NCI-H2107 treated with DMSO at 0.1 percent for 48 hours (cell line): ENCODE measurements around the gene LMF1.

Experiments used
- DNase-seq: peaks from one replicate; lab custom pipeline; 2025; ENCODE audit not compliant: unreplicated experiment; lab: John Stamatoyannopoulos, UW

Gene LMF1

DNA sequence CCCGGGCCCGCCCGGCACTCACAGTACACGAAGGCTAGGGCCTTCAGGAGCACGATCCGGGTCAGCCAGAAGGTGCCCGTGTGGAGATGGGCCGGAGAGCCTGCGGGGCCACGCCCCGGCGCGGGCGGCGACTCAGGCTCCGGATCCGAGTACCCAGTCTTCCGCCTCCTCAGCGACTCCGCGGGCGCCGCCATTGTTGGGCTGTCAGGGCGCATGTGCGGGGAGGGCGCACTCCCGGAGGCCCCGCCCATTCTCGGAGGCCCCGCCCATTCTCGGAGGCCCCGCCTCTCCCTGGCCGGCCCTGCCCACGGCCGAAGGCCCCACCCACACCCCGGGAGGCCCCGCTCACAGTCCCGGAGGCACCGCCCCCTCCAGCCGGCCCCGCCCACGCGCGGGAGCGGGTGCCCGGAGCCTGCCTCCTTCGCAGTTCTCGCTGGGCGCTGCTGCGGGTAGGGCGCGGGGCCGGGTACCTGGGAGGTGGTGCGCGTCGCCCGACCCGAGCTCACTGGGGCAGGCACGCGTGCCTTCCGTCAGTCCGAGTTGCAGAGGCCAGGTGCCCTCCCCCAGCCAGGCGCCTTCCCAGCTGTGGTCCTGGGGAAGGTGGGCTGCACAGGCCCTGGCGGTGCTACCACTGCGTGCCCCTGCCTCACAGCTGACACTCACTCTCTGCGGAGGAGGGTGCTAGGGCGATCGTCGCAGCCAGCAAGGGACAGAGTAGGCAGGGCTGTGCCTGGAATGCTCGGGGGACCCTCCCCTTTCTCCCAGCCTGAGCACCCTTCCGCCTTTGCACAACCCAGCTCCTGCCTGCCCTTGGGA is at the start of gene LMF1:
TSS of gene LMF1 (minus strand) at position 219 of the 816 bp plus-strand sequence. CDS start at position 215, 4 bp downstream.
- peak; percentile 65 for DNase-seq

DNA sequence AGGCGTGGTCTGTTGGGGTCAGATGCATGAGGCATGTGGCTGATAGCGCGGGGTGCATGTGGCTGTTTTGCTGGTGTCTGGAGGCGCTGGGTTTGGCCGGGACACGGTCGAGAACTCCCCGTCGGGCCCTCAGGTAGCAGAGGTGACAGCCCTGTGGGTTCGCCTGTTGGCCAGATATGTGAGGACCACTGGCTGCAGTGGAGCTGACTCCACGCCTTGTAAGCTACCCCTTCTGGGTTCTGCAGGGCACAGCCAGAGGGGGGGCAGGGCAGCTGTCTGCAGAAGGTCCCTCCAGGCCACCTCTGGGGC is 49.3 kb upstream of the LMF1 start:
- DNase-seq: no peak

DNA sequence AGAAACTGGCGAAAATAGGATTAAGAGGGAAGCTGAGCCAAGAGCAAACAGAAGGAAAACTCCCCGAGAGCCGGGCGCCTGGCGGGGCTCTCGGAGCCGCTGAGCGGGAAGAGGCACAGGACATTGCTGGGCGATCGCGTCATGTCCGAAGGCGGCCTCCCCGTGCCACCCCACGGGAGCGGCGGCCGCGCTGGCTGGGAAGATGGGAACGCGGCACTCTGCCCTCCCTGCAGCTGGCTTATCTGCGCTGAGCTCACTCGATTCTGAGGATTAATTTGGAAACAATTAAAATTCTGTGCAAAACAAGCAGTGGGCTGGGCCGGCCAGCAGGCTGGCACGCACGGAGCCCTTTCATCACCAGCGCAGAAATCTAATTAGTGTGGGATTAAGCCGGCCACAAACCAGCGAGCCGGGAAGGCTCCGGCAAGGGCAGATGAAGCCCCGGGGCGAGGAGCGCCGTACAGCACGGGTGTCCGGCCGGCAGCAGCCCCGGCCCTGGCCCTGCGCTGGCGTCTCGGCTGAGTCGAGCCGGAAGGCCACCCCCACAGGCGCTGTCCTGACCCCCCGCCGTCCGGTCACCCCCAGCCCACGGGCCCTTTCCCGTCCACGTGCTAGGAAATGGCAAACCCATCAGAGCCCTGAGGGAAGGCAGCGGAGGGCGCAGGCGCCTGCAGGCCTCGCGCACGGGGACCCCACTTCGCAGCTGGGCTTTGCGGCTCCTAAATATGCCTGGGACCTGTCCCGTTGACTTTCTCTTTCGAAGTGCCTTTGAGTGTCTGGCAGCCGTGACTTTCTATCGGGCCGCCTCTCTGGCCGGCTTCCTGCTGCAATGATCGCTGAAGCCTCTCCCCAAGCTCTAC is 48.7 kb upstream of the LMF1 start:
- DNase-seq: no peak

DNA sequence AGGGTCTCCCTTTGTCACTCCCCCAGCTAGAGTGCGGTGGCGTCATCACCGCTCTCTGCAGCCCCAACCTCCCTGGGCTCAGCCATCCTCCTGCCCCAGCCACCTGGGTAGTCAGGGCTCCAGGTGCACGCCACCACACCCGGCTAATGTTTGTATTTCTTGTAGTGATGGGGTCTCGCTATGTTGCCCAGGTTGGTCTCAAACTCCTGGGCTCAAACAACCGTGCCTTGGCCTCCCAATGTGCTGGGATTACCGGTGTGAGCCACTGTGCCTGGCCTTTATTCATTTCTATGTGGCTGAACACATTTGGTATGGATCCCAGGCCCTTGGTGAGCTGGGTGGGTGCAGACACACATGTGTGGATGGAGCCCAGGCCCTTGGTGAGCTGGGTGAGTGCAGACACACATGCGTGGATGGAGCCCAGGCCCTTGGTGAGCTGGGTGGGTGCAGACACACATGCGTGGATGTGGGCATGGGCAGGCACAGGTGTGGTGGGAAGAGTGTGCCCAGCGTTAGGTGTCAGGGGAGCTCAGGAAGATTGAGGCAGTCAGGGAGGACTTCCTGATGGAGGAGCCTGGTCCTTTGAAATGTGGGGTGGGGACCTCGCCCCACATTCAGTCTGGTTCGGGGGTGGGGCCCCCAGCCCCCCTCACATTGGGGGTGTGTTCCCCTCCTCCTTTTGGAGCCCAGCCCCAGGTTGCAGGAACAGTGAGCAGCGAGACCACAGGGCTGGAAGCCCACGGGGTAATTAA is 47.8 kb upstream of the LMF1 start:
- no peak for DNase-seq

DNA sequence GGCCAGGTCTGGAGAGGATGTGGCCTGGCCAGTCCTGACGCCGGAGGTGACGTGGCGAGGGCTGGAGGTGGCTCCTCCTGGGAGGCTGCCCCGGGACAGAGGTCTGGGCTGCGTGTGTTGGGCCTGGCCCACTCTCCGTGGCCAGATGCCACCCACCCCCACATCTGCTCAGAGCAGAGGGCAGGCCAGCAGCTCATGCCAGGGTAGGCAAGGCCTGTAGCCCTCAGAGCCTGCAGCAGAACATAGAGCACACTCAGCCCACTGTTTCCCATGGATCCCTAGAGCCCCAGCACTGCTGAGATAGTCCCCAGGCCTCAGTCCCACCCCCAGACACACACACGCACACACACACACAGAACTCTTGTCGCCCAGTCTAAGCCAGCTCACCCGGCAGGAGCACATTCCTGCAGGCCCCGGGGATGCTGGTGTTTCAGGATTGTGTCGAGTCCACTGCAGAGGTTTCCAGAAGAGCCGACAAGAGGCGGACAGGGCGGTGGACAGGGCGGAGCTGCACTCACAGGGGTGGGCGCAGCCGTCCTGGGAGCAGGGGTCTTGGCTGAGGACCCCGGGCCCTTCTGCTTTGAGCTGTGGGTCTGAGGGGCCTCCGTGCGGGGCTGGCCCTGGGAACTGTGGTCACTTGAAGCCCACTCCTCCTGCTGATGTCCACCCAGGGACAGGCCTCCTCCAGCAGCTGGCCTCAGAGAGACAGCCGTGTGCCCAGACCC is 44.1 kb upstream of the LMF1 start:
- DNase-seq: no peak

DNA sequence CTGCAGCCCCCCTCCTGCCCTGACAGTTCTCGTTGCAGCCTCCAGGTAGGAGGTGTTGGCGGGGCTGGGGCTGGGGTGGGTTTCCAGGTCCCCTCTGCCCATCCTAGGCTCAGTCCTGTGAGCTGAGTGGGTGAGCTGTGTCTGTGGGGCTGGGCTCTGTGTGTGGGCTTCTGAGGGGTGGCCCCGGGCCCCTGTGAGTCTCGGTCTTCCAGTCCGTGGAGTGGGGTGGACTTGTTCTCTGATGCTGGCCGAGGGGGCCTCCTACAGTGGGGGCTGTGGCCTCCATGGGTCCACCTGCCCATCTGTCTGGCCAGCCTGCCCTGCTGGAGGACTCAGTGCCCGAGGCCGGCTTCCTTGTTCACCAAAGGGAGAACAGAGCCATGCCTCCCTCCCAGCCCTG is 43.4 kb upstream of the LMF1 start:
- no peak for DNase-seq

DNA sequence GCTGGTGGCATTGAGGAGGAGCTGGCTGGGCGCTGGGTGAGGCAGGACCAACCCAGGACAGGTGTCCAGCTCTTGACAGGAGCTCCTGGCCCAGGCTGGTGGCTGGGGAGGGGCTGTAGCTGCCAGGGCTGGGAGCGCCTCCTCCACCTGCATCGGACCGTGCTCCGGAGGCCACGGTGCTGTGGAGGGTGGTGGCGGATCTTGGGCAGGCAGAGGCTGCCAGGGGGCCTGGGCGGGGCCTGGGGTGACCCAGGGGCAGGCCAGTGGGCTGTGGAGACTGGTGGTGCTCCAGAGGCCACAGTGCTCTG is 42.8 kb upstream of the LMF1 start:
- DNase-seq: no peak

DNA sequence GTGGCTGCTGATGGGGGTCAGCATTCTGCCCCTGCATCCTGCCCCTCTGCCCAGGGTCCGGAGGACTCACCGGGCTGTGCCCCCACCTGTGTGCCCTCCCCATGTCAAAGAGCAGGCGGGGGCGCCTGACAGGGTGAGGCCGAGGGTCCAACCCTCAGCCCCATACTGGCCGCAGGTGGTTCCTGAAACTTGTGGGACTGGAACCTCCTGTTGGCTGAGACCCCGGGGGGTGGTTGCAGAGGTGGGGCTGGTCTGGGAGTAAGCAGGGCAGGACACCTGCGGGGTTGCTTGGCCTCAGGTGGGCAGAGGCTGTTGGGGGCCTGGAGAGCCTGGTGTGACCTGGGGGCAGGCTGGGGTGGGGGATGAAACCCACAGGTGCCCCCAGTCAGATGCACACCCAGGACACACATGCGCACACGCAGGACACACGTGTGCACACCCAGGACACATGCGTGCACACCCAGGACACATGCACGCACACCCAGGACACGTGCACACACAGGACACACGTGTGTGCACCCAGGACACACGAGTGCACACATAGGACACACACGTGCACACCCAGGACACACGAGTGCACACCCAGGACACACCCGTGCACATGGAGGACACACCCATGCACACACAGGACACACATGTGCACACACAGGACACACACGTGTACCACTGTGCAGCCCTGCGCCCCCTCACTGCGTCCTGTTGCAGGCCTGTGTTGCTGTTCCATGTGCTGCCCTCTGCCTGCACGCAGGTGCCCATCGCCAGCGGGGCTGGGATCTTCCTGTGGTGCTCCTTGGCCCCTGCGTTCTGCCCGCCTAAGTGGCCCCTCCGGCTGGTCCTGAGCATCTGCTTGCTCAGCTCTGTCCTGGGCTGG is 42.2 kb upstream of the LMF1 start:
- no peak for DNase-seq

DNA sequence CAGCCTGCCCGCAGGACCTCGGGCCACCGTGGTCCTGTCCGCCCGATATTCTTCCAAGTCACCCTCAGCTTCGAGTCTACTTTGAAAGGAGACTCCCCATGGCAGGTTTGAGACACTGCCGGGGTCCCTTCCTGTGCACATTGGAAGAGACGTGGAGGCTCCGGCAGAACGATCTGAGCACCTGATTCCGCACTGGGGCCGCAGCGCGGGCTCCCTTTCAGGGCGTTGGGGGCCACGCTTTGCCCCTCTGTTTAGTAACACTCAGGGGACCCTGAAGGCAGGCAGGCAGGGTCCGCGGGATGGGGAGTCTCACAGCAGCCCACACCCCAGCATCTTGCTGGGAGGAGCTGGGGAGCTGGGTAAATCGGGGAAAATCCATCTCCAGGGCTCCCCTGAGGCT is 41.4 kb upstream of the LMF1 start:
- no peak for DNase-seq

DNA sequence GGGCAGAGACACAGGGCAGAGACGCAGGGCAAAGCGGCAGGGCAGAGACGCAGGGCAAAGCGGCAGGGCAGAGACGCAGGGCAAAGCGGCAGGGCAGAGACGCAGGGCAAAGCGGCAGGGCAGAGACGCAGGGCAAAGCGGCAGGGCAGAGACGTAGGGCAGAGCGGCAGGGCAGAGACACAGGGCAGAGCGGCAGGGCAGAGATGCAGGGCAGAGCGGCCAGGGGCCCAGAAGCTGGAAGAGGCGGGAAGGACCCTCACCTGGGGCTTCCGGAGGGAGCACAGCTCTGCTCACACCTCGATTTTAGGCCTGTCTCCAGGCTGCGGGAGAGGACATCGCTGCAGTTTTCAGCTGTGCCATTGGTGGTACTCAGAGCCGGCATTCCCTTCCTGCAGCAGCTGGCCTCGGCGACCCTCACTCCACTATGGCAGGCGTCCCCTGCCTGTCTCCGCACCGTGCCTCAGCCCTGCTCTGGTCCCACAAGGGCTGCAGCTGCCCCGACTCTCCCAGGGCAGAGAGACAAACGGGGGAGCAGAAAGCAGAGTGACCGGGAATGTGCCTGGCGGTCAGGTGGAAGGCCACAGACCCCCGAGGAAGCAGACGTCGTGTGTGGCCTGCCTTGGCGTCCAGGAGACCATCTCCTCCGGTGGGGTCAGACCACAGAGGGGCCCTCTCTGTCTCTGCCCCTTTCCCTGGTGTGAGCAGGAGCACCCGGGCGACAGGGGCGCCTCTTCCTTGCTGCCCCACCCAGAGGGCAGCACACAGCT is 40.7 kb upstream of the LMF1 start:
- no peak for DNase-seq

DNA sequence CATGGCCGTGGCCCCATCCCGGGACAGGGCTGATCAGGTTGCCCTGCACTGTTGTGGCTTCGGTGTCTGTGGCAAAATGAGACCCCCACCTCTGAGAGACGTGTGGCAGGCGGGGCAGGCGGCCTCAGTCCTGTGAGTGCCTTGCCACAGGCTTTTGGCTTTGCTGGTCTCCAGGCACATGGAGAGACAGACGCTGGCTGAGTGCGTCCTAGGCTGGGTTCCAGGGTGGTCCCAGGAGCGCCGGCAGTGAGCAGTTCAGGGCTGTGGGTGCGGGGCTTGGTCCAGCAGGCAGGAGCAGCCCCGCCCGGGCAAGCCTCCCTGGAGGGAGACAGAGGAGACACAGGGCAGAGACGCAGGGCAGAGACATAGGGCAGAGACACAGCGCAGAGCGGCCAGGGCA is 40.0 kb upstream of the LMF1 start:
- DNase-seq: no peak

DNA sequence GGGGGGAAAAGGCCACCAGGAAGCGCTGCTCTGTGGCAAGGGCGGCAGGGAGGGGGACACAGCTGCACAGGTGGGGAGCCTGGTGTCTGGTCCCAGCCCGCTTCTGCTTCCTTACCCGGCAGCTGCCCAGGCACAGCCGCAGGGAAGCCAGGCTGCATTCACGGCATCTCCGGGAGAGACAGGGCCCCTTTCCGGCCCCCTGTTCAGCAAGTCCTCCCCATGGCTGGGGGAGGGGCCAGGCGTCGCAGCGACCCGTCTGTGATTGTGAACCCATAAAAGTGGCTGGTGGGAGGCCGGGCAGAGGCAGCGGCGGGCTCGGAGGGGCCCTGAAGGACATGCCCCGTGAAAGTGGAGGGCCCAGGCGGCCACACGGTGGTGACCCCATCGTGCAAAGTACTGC is 39.5 kb upstream of the LMF1 start:
- DNase-seq: no peak

DNA sequence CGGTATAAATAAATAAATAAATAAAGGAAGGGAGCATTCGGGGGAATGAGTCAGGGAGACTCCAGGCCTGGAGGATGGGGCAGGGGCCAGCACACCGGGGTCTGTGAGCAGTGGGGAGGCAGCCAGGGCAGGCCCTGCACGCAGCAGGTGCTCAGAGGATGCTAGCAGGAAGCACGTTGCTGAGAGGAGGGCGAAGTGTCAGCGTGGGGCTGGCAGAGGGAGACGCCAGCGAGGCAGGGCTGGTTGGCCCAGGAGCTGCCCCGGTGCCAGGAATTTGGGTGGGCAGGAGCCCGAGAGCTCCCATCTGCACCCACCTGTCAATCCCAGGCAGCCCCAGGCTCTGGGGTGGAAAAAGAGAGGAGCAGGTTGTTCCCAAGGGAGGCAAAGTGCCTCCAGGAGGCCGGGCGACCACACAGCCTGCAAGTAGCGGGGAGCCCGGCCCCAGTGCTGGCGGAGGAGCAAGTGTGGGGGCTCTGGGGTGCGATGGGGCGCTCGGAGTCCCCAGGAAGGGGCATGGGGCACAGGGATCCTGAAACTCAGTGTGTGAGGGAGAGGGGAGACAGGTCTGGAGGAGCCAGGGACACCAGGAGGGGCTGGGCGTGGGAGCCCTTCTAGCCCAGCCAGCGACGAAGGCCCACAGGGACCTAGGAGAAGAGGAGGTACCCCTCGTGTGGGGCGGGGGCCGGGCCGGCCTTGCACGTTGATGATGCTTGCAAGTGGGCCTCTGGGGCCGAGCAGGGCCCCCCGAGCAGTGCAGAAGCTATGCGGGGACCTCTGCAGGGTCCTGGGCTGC is 38.8 kb upstream of the LMF1 start:
- no peak for DNase-seq

DNA sequence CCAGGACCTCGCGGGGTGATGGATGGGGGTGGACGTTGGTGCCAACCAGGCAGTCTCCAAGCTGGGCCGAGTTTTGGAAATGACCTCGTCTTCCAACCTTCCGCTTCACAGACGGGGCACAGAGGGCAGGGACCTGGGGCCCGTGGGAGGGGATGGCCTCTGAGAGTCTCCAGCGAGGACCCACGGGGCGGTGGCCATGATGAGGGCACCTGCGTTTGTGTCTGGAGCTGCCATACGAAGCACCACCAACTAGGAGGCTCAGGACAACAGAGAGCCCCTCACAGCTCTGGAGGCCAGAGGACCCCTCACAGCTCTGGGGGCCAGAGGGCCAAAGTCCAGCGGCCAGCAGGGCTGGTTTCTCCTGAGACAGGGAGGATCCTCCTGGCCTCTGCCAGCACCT is 37.3 kb upstream of the LMF1 start:
- no peak for DNase-seq

DNA sequence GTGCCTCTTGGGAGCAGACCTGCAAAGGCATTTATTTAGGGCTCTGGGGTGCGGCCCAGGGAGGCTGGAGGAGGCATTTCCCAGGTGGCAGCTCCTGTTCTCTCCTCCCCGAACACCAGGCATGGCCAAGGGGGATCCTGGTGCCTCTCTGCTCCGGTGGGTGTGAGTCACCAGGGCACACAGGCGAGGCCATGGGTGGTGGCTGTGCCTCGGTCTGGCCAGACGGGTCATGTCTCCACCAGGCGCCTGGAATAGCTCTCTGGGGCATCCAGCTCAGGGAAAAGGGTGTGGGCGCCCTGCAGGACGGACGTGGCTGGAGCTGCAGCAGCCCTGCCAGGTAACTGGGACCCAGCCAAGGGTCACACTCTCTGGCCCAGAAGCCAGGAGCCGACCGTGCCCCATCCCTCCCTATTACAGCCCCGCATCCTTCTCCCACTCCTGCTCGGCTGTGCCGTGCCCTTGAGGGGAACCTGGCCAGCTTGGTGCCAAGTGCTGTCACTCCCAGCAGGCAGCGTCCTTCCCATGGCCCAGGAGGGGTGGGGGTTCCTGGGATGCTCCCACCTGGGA is 36.6 kb upstream of the LMF1 start:
- DNase-seq: no peak

DNA sequence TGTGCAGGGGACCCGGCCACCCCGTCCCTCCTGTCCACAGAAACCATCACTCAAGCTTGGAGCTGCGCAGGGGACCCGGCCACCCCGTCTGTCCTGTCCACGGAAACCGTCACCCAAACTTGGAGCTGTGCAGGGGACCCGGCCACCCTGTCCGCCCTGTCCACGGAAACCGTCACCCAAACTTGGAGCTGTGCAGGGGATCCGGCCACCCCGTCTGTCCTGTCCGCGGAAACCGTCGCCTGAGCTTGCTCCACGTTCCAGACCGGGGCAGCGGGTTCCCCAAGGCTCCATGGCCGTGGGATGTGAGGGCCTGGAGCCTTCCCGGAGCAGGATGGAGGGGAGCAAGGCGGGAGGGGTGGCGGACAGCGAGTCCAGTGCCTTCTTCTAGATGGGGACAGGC is 36.0 kb upstream of the LMF1 start:
- DNase-seq: no peak

DNA sequence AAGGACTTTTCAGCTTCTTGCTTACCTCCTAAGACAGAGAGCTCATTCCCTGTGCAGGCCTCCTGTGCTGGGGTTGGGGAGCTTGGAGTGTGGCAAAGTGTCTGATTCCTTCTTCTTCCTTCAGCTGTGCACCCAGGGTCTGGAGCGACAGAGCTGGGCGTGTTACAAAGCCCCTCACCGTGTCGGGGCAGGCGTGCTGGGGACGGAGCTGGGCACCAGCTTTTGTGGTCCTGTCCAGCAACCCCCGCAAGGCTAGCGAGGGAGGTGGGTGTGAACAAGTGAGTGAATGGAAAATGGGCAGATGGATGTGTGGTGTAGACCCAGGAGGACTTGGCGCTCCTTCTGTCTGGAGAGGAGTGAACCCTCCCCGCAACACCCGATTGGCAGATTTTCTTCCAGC is 34.5 kb upstream of the LMF1 start:
- DNase-seq: no peak
